K562 (cell line): Measurements from ENCODE around the gene OBSL1. TPM values are rescaled to one million over a fixed set of nuclear protein-coding genes. Genes with fewer than 3 reads are reported as not detected.

ENCODE experiments used
- ATAC-seq: fragments of 200-7000 bp; cut with Tn5 transposase; 3 replicates; pipeline ENCODE4 v1.9.1; 2020; ENCODE audit warnings: moderate library complexity
- BruUV-seq: library from RNA; stranded (reverse); fragments of 400-500 nt; replicated peaks from 2 replicates; lab custom pipeline; 2021; lab: Mats Ljungman, UMichigan
- CTCF ChIA-PET: fragments of 300-600 bp; formaldehyde crosslinking; extraction: SDS; loops from one replicate; lab custom pipeline; 2021; ENCODE audit warnings: low intra/inter-chr PET ratio; lab: Yijun Ruan, JAX
- POLR2A ChIA-PET: fragments of 300-600, 350-650 bp; sonication (Branson Sonifier 250); formaldehyde crosslinking; extraction: SDS; loops from one replicate; lab custom pipeline; 2021; ENCODE audit warnings: antibody characterized with exemption, inconsistent platforms; lab: Yijun Ruan, JAX
- DNase-seq, 4 experiments: peaks; one replicate each; pipeline versions ENCODE4 v3.0.0 to v3.0.0-alpha.2; 2011 to 2018; ENCODE audit warnings: low spot score in 3 of 4, mixed read lengths in 3 of 4; ENCODE audit errors: extremely low read depth in 1 of 4
- FAIRE-seq: peaks from 2 replicates; lab custom pipeline; 2011; peaks lifted over from hg19 to GRCh38; lab: Jason Lieb, UNC
- H2AFZ ChIP-seq: 2 replicates; pipeline ENCODE4 v1.6.0; 2011; ENCODE audit warnings: low read depth, low read length, control low read depth, inconsistent platforms
- H3K27ac ChIP-seq: fragments of 200-600 bp; 3 replicates; pipeline ENCODE4 v1.8.0; 2011; ENCODE audit warnings: low read depth, mild to moderate bottlenecking, control low read depth, inconsistent platforms, low read length, moderate library complexity, mixed read lengths; ENCODE audit errors: extremely low read depth
- H3K27me3 ChIP-seq, 2 experiments: fragments of 300-600 bp in 1 of 2; 2 replicates in 1 of 2; 3 replicates in 1 of 2; pipeline versions ENCODE4 v1.6.0 to v1.8.0; 2011; ENCODE audit warnings: inconsistent platforms in 2 of 2, low read length in 2 of 2, mild to moderate bottlenecking in 1 of 2, mixed read lengths in 1 of 2, moderate library complexity in 1 of 2; ENCODE audit not compliant: control insufficient read depth in 2 of 2, insufficient read depth in 2 of 2
- H3K36me3 ChIP-seq: fragments of 300-600 bp; 3 replicates; pipeline ENCODE4 v1.8.0; 2011; ENCODE audit warnings: mild to moderate bottlenecking, low read length, inconsistent platforms; ENCODE audit not compliant: control insufficient read depth, insufficient read depth
- H3K4me1 ChIP-seq, 2 experiments: fragments of 200-600 bp in 1 of 2; replicated peaks in 1 of 2; 2 replicates in 1 of 2; 3 replicates in 1 of 2; pipeline versions ENCODE4 v1.5.1 to v1.8.0; 2011; ENCODE audit warnings: inconsistent platforms in 2 of 2, low read length in 2 of 2, mild to moderate bottlenecking in 1 of 2, mixed read lengths in 1 of 2, moderate library complexity in 1 of 2; ENCODE audit not compliant: control insufficient read depth in 2 of 2, insufficient read depth in 2 of 2
- H3K4me2 ChIP-seq: 2 replicates; pipeline ENCODE4 v1.6.1; 2011; ENCODE audit warnings: low read length, control low read depth, inconsistent platforms, mixed read lengths; ENCODE audit not compliant: insufficient read depth
- H3K4me3 ChIP-seq: fragments of 200-600 bp; sonication (generic), shearing (Covaris generic); 2 replicates; pipeline ENCODE4 v1.5.1; 2016; ENCODE audit warnings: control low read depth, inconsistent platforms
- H3K79me2 ChIP-seq: fragments of 200-600 bp; 3 replicates; pipeline ENCODE4 v1.8.0; 2011; ENCODE audit warnings: low read length, inconsistent platforms; ENCODE audit not compliant: control insufficient read depth, insufficient read depth
- H3K9ac ChIP-seq, 2 experiments: 2 replicates each; pipeline versions ENCODE4 v1.6.0 to v1.6.1; 2011; ENCODE audit warnings: low read depth in 2 of 2, low read length in 2 of 2, control low read depth in 1 of 2, inconsistent platforms in 1 of 2, mild to moderate bottlenecking in 1 of 2, mixed read lengths in 1 of 2; ENCODE audit not compliant: insufficient read depth in 1 of 2
- H3K9me1 ChIP-seq: one replicate; pipeline ENCODE4 v1.6.0; 2011; ENCODE audit warnings: inconsistent platforms, mild to moderate bottlenecking, low read length, moderate library complexity; ENCODE audit not compliant: control insufficient read depth, insufficient read depth
- H3K9me3 ChIP-seq: replicated peaks from 2 replicates; pipeline ENCODE4 v1.5.1; 2011; ENCODE audit warnings: low read depth, low read length, inconsistent platforms; ENCODE audit not compliant: control insufficient read depth, insufficient read depth
- H4K20me1 ChIP-seq: replicated peaks from 2 replicates; pipeline ENCODE4 v1.6.1; 2011; ENCODE audit warnings: low read length, inconsistent platforms, mixed read lengths; ENCODE audit not compliant: control insufficient read depth, insufficient read depth
- CREB1 ChIP-seq, 2 experiments: sonication (generic) in 1 of 2; formaldehyde crosslinking in 1 of 2; IDR thresholded peaks; 2 replicates each; pipeline versions ENCODE4 v1.6.1 to v1.8.0; 2012 to 2022; ENCODE audit warnings: inconsistent platforms in 1 of 2, mild to moderate bottlenecking in 1 of 2, missing genetic modification reagents in 1 of 2, moderate library complexity in 1 of 2
- CTCF ChIP-seq, 3 experiments: IDR thresholded peaks in 2 of 3; conservative IDR thresholded peaks in 1 of 3; 2 replicates each; pipeline ENCODE4 v1.5.1; 2011 to 2012; ENCODE audit warnings: low read length in 3 of 3, mild to moderate bottlenecking in 3 of 3, control low read depth in 2 of 3, improper control_type of control experiment in 1 of 3, inconsistent platforms in 1 of 3, low read depth in 1 of 3, mixed read lengths in 1 of 3, moderate library complexity in 1 of 3; ENCODE audit not compliant: insufficient read depth in 2 of 3
- CUX1 ChIP-seq: fragments of 200-800 bp; sonication (Bioruptor generic); IDR thresholded peaks from 2 replicates; pipeline ENCODE4 v1.6.1; 2016; ENCODE audit warnings: missing genetic modification characterization, missing compliant biosample characterization
- HMGXB4 ChIP-seq: sonication (generic); formaldehyde crosslinking; IDR thresholded peaks from 2 replicates; pipeline ENCODE4 v1.8.1; 2023; ENCODE audit warnings: mild to moderate bottlenecking, missing genetic modification reagents
- RHOXF2B ChIP-seq: fragments of 250-450 bp; sonication (Bioruptor Pico); conservative IDR thresholded peaks from 2 replicates; pipeline ENCODE4 v1.5.1; 2021
- SFPQ ChIP-seq: fragments of 200-400 bp; formaldehyde crosslinking; IDR thresholded peaks from 2 replicates; pipeline ENCODE4 v1.6.1; 2017; ENCODE audit warnings: mild to moderate bottlenecking, low read depth, low read length, moderate library complexity
- SMARCA5 ChIP-seq: fragments of 450-650 bp; IDR thresholded peaks from 2 replicates; pipeline ENCODE4 v1.6.1; 2016
- THRAP3 ChIP-seq: fragments of 450-650 bp; IDR thresholded peaks from 2 replicates; pipeline ENCODE4 v1.6.1; 2016; ENCODE audit warnings: mild to moderate bottlenecking, inconsistent platforms, borderline replicate concordance
- ZFP30 ChIP-seq: fragments of 250-450 bp; sonication (Bioruptor Pico); IDR thresholded peaks from 2 replicates; pipeline ENCODE4 v1.8.0; 2022; ENCODE audit warnings: moderate library complexity, mild to moderate bottlenecking, inconsistent platforms, borderline replicate concordance
- ZNF830 ChIP-seq: fragments of 250-450 bp; sonication (Bioruptor Pico); IDR thresholded peaks from 2 replicates; pipeline ENCODE4 v1.5.0; 2021; ENCODE audit warnings: mild to moderate bottlenecking
- WGBS: fragments of 100-300 bp; shearing (Covaris generic); methylation state at CpG from one replicate; pipeline ENCODE4 v1.1.6; 2016; ENCODE audit warnings: low coverage, mixed read lengths; ENCODE audit not compliant: insufficient coverage; ENCODE audit errors: missing lambda C conversion rate; 5-methylcytosine and 5-hydroxymethylcytosine counted together
- in situ Hi-C: fragments of 300-500 bp; cut with MboI; formaldehyde crosslinking; loops from 4 replicates; pipeline ENCODE4 v1.15.0; 2018; ENCODE audit warnings: inconsistent platforms, mixed read lengths
- intact Hi-C: fragments of 100-400 bp; cut with micrococcal nuclease; formaldehyde crosslinking; loops from 2 replicates; pipeline ENCODE4 v1.14.2; 2022
- polyA plus RNA-seq, 8 experiments: library from polyadenylated mRNA; depleted of rRNA in 4 of 8; stranded (reverse) in 5 of 8; unstranded in 3 of 8; fragments of >200 nt; fragmentation: Nextera tagmentation in 2 of 8; fragmentation: Illumina TruSeq in 1 of 8; extraction: Ambion mirVana in 2 of 8; extraction: Trizol in 1 of 8; gene quantifications; 2 replicates each; pipeline versions ENCODE4 v1.2.1 to v1.2.3, GENCODE V29; 2011 to 2014; ENCODE audit warnings: inconsistent platforms in 1 of 8, missing spikeins in 1 of 8
- total RNA-seq, 7 experiments: library from RNA; depleted of rRNA in 6 of 7; stranded (reverse); fragments of >200 nt in 6 of 7; fragmentation: Illumina TruSeq in 2 of 7; extraction: Trizol in 2 of 7; gene quantifications; 2 replicates each; pipeline versions ENCODE4 v1.2.1 to v1.2.3, GENCODE V29; 2011 to 2021; ENCODE audit warnings: low replicate concordance in 1 of 7

Gene OBSL1
- total and polyA plus RNA-seq, 9 of the 15 experiments (the other 6 are each of a cell fraction or from before 2014, with no cell fraction given), result 1.2 to 26.6 (median 8.6) TPM

- in situ Hi-C loops (no loop called here), intact Hi-C loops (no loop called here)
- Histone ChIP-seq H3K4me2 (no peak overlapping the region), H3K4me3 (no peak overlapping the region), H3K9ac (no peak overlapping the region), H3K27ac (no peak overlapping the region), H3K4me1 (peaks cover 2 to 52% of the 10 kb centered on the region in 2 experiments; a peak in 2 of 5 replicates), H3K27me3 (peaks cover 0 to 8% of the 10 kb centered on the region in 2 experiments; a peak in 3 of 5 replicates), H3K9me3 (no peaks in the 10 kb centered on the region), H2AFZ (no peak overlapping the region), H3K79me2 (no peaks in the 10 kb centered on the region), H3K9me1 (no peaks in the 10 kb centered on the region), H4K20me1 (no peaks in the 10 kb centered on the region), H3K36me3 (no peaks in the 10 kb centered on the region)
- ChIA-PET CTCF (no interaction called here), POLR2A (no interaction called here)
- BruUV-seq, result no TSS peak
- ATAC-seq, result no peak
- DNase-seq, result no peak
- 60% methylated on average over 7 of the region's 21 CpGs for WGBS
- no peak for FAIRE-seq
- TF ChIP-seq THRAP3, result no peak
- no peak for TF ChIP-seq CTCF (IDR thresholded peaks at IDR 0.05 in 2 of 3, conservative IDR thresholded peaks at IDR 0.05 in 1 of 3; ENCODE audit: insufficient read depth in 2 of 3, low read depth in 1 of 3, low read length in 3 of 3)
- TF ChIP-seq ZFP30 (CRISPR knock-in tag), result no peak
- no peak for TF ChIP-seq RHOXF2B (CRISPR knock-in tag)
- TF ChIP-seq SMARCA5, result no peak
- no peak for TF ChIP-seq SFPQ
- TF ChIP-seq ZNF830 (CRISPR knock-in tag), result no peak
- TF ChIP-seq CUX1 (CRISPR knock-in tag), result no peak
- TF ChIP-seq HMGXB4 (CRISPR knock-in tag), result no peak
- no peak for TF ChIP-seq CREB1 (IDR thresholded peaks at IDR 0.05)
- no peak for TF ChIP-seq CREB1 (CRISPR knock-in tag; IDR thresholded peaks at IDR 0.05)
Observed at GRCh38 chr2:219557320-219557719, 14.0 kb downstream of the OBSL1 start.
